ENCODE data around the gene DLL1.
"Not testable (repeated sequence)": the region's sequence is repeated elsewhere in the genome, so short reads cannot be mapped to it uniquely, and the experiment has no call there.

DLL1 gene

DNA sequence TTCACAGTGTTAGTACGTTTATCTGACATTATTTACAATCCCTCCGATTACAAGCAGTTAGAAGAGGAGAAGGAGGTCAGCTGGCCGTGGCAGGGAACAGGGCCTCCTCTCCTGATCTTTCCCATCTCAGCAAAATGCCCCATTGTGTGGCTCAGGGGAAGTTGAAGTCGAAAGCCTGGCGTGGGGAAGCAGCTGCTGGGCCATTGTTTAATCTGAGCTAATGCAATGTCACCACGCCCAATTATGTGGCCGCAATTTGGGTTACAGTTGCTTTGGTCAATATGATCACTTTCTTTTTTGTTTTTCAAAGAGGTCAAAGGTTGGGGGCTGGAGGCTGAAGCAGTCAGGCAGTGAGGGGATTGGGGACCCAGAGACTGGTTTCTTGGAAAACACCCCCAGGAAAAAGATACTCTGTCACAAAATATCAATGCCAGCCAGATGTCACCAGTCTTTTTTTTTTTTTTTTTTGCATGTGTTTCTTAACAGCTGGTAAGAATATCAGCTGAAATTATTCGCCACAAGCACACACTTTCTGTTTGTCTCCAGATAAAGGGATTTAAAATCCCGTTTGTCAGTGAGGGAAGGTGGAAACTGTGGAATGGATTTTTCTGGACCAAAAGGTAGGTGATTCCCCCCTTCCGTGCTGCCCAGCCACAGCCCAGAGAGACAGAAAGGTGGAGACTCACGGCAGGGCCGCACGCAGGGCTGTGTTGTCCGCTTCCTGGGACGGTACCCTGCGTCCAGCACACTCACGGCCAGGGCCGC is 24.6 kb downstream of the DLL1 start:
- no peak for DNase-seq (ENCODE audit: low read depth)

DNA sequence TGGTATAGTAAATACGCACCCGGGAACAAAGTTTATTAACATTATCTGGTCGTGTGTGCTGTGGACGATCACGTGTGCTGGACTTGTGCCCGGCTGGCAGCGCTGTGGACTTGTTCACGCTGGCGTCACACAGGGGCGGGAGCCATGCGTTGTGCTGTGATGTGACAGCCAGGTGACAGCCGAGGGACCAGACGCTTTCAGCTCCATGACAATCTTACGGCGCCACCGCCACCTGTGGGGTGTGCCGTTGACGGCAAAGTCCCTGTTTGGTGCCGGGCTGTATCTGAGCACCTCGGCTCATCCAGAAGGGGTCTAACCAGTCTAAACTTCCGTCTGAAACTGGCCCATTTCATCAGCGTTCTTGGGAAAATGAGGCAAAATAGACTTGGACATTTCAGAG is 25.2 kb downstream of the DLL1 start:
- no peak overlapping the region for H3K4me3 ChIP-seq (ENCODE audit: control insufficient read depth, low read depth, low read length)
- no peak for DNase-seq (ENCODE audit: low read depth)
- TF ChIP-seq, protein P1, sequence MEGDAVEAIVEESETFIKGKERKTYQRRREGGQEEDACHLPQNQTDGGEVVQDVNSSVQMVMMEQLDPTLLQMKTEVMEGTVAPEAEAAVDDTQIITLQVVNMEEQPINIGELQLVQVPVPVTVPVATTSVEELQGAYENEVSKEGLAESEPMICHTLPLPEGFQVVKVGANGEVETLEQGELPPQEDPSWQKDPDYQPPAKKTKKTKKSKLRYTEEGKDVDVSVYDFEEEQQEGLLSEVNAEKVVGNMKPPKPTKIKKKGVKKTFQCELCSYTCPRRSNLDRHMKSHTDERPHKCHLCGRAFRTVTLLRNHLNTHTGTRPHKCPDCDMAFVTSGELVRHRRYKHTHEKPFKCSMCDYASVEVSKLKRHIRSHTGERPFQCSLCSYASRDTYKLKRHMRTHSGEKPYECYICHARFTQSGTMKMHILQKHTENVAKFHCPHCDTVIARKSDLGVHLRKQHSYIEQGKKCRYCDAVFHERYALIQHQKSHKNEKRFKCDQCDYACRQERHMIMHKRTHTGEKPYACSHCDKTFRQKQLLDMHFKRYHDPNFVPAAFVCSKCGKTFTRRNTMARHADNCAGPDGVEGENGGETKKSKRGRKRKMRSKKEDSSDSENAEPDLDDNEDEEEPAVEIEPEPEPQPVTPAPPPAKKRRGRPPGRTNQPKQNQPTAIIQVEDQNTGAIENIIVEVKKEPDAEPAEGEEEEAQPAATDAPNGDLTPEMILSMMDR (IDR thresholded peaks at IDR 0.05; ENCODE audit: control insufficient read depth, insufficient read depth, low read depth, low read length, missing control alignments): no peak

More for the DNA sequence above, 24.6 kb downstream of the DLL1 start:
- TF ChIP-seq, protein P1 (IDR thresholded peaks at IDR 0.05; ENCODE audit: control insufficient read depth, insufficient read depth, low read depth, low read length, missing control alignments): no peak
- no peak overlapping the region for H3K4me3 ChIP-seq (ENCODE audit: control insufficient read depth, low read depth, low read length)

DNA sequence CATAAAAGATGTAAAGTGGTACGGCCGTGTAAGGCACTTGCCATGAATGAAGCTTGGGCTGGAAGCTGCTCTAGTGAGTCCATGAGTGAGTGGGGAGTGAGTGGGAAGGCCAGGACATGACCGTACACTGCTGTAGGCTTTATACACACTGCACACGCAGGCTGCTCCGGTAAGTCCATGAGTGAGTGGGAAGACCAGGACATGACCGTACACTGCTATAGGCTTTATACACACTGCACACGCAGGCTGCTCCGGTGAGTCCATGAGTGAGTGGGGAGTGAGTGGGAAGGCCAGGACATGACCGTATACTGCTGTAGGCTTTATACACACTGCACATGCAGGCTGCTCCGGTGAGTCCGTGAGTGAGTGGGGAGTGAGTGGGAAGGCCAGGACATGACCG is 26.2 kb downstream of the DLL1 start:
- H3K4me3 ChIP-seq (ENCODE audit: control insufficient read depth, low read depth, low read length); DNase-seq (ENCODE audit: low read depth): not testable (repeated sequence)

DNA sequence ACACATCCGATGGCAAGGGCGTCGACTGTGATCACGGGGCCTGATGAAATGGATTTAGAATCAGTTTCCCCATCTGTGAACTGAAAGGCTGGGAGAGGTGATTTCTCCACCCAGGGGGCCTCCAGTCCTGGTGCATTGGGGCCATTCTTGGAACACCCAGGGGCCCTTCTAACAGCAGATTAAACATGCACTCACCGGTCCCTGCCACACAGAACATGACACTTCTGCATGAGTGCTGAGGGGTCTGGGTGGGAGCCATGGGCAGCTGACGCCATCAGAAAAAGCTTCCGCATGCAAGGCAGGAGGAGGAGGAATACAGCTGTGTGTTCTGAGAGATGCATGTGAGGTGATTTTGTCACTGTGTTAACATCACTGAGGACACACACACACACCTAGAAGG is 26.8 kb downstream of the DLL1 start:
- no peak overlapping the region for H3K4me3 ChIP-seq (ENCODE audit: control insufficient read depth, low read depth, low read length)
- no peak for DNase-seq (ENCODE audit: low read depth)
- TF ChIP-seq, protein P1 (IDR thresholded peaks at IDR 0.05; ENCODE audit: control insufficient read depth, insufficient read depth, low read depth, low read length, missing control alignments): no peak

DNA sequence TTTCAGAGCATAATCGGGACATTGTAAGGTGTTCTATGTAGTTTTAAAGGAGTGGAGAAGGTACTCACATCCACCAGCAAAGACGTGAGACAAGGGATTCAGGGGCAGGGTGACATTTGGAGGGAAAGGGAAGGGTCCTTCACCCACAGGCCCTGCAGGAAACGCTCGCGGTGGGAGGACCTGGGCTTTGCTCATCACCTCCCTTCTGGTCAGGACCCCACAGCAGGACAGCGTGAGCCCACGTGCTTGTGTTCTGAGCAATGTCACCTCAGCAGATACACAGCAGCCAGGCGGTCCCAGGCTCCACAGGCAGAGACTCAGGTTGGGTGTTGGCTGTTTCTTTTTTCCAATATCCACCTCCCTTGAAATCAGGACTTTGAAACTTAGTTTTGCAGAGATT is 27.5 kb downstream of the DLL1 start:
- DNase-seq (ENCODE audit: low read depth): no peak
- TF ChIP-seq, protein P1 (IDR thresholded peaks at IDR 0.05; ENCODE audit: control insufficient read depth, insufficient read depth, low read depth, low read length, missing control alignments): no peak

DNA sequence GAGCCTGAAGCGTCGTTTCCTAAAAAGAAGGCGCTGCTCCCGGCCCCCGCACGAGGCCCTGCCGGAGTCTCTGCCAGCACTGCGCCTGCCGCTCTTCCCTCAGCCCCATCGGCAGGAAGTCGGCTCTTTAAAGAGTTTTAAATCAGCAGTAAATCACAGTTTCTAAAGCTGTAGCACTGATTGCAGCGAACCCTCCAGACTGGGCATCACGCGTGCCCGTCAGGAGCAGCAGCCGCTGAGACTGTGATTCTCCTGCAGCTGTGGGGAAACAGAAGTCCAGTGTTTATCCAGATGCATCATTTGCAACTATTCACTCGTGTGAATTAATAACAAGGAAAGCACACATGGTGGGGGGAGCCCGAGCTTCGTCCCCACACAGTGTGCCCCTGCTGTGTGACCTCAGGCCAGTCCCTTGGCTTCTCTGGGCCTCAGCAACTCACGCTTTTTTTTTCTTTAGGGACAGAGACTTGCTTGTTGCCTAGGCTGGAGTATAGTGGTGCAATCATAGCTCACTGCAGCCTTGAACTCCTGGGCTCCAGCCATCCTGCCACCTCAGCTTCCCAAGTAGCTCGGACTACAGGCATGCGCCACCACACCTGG is 28.3 kb downstream of the DLL1 start:
- no peak overlapping the region for H3K4me3 ChIP-seq (ENCODE audit: control insufficient read depth, low read depth, low read length)
- TF ChIP-seq, protein P1 (IDR thresholded peaks at IDR 0.05; ENCODE audit: control insufficient read depth, insufficient read depth, low read depth, low read length, missing control alignments): no peak
- no peak for DNase-seq (ENCODE audit: low read depth)

More for the DNA sequence above, 27.5 kb downstream of the DLL1 start:
- no peak overlapping the region for H3K4me3 ChIP-seq (ENCODE audit: control insufficient read depth, low read depth, low read length)

Data from AG09309 (cell line).